ENCODE data around the gene CMTM5.

DNA sequence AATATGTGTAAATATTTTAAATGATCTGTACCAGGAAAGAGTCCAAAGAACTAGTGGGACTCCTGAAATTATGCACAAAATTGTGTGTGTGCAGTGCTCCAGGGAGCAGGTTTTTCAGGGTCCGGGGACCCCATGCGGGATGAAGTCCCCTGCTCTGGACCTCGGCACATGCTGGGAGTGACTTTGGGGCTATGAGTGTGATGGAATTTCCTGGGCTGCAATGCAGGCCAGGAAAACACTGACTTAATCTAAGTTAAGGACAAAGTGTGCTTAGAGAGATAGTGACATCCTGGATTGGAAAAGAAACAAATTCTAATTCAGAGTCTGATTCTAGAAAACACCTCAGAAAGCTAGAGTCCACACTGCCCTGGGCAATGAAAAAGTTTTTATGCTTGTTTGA lies 37.4 kb downstream of the CMTM5 start:
- TF ChIP-seq, protein P1, sequence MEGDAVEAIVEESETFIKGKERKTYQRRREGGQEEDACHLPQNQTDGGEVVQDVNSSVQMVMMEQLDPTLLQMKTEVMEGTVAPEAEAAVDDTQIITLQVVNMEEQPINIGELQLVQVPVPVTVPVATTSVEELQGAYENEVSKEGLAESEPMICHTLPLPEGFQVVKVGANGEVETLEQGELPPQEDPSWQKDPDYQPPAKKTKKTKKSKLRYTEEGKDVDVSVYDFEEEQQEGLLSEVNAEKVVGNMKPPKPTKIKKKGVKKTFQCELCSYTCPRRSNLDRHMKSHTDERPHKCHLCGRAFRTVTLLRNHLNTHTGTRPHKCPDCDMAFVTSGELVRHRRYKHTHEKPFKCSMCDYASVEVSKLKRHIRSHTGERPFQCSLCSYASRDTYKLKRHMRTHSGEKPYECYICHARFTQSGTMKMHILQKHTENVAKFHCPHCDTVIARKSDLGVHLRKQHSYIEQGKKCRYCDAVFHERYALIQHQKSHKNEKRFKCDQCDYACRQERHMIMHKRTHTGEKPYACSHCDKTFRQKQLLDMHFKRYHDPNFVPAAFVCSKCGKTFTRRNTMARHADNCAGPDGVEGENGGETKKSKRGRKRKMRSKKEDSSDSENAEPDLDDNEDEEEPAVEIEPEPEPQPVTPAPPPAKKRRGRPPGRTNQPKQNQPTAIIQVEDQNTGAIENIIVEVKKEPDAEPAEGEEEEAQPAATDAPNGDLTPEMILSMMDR (IDR thresholded peaks at IDR 0.05), result no peak
- no peak for TF ChIP-seq POLR2A (IDR thresholded peaks at IDR 0.05)

Data from esophagus squamous epithelium (tissue), 4 donors.